ENCODE measurements around the gene WFDC12. TPM values are rescaled to one million over a fixed set of nuclear protein-coding genes. Genes with fewer than 3 reads are reported as not detected.
A peak's percentile ranks its signal among the peaks of the same experiment; 100 is the strongest.

WFDC12 gene
- total RNA-seq, 1 donor from 2014 or later: not detected

GRCh38 chr20:45095805-45096238 is 28.4 kb downstream of the WFDC12 start:
- ATAC-seq (peak; percentile 72), DNase-seq (no peak)
- intact Hi-C loops (cut with micrococcal nuclease): loop anchor here (2.0 to 5.0 kb wide), 2 partner anchors 54 to 87 kb away; no protein-coding TSS in a partner anchor

DNA sequence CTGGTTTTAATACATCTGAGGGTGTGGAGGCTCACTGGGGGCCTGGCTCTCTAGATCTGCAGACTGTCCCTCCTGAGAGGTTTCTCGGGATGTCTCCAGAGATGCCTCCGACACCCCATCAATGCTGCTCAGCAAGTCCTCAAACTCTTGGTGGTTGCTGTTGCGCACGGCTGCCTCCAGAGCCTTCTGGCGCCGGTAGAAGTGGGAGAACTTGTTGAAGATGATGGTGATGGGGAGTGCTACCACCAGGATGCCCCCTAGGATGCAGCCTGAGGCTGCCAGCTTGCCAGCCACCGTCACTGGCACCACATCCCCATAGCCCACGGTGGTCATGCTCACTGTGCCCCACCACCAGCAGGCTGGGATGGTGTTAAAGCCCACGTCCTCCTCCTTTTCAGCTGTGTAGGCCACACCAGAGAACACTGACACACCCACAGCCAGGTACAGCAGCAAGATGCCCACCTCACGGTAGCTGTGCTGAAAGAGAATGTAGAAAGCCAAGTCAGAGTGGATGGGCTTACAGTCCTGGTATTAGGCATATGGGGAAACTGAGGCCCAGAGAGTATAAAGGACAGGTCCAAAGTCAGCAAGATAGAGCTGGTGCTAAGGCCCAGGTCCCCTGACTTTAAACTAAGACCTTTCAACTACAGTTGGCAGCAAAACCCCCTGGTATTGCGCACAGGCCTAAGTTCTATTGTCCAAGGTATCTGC is 29.2 kb downstream of the WFDC12 start:
- intact Hi-C loops (cut with micrococcal nuclease): loop anchor here (2.0 to 5.0 kb wide), 2 partner anchors 53 to 86 kb away; no protein-coding TSS in a partner anchor
- DNase-seq: no peak
- ATAC-seq: no peak

- DNase-seq (no peak), ATAC-seq (no peak)
- intact Hi-C loops (cut with micrococcal nuclease): loop anchor here (2.0 kb wide), 1 partner anchor 85 kb away; no protein-coding TSS in a partner anchor
Measured at GRCh38 chr20:45094201-45094600, 30.1 kb downstream of the WFDC12 start.

DNA sequence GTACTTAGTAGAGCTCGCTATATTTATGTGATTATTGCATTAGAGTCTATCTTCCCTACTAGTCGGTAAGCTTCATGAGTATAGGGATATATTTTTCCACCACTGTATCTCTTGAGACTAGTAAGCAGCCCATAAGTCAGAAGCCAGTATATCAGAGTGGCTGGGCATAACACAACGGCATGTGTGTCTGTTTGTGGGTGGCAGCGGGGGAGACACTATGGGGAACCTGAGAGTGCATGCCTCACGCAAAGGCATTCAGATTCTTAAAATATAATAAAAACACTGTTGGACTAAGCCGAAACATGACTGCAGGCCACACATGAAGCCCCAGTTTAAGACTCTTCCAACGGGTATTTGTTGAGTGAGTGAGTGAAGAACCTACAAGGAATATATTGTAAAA is 31.4 kb downstream of the WFDC12 start:
- intact Hi-C loops (cut with micrococcal nuclease): no loop called here
- ATAC-seq: no peak
- DNase-seq: no peak

GRCh38 chr20:45091366-45091765 is 32.9 kb downstream of the WFDC12 start:
- DNase-seq: no peak

DNA sequence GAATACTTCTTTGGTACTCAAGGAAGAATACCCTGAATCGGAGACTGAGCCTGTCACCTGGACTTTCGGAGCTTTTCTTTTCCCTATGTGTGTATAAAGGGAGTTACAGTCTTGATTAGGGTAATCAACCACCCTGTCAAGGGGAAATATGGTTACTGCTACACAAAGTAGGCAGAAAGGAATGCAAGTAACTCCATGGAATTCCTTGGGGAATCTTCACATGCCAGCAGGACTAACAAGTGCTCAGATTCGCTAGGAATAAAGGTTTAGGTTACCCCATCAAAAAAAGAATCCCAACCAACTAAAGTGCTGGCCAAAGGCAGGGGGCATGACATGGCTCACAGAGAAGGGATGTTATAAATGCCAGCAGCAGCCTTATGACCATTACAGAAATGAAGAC is 33.8 kb downstream of the WFDC12 start:
- DNase-seq (no peak), ATAC-seq (no peak)
- intact Hi-C loops (cut with micrococcal nuclease): no loop called here

More at GRCh38 chr20:45091366-45091765, 32.9 kb downstream of the WFDC12 start:
- no peak for ATAC-seq
- intact Hi-C loops (cut with micrococcal nuclease): no loop called here

DNA sequence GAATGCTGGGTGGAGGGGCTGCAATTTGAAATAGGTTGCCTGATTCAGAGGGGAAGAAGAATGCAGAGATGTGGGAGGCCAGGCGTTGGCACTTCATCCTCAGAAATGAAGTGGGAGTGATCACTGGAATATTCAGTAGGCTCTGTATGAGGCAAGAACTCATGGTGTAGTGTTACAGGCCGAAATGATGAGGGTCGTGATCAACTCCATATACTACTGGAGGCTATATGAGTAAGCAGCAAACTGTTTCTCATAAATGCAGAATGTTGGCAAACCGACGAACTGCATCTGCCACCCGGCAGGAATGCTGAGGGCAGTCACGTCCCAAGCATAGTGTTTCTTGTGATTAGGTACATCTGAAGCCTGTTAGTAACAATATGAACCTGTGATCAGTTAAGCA is 36.0 kb downstream of the WFDC12 start:
- DNase-seq (no peak), ATAC-seq (no peak)
- intact Hi-C loops (cut with micrococcal nuclease): no loop called here

- ATAC-seq (no peak), DNase-seq (no peak)
- intact Hi-C loops (cut with micrococcal nuclease): no loop called here
Measured at GRCh38 chr20:45087814-45088213, 36.5 kb downstream of the WFDC12 start.

GRCh38 chr20:45087097-45087790 is 37.0 kb downstream of the WFDC12 start:
- DNase-seq (no peak), ATAC-seq (no peak)
- intact Hi-C loops (cut with micrococcal nuclease): no loop called here

- intact Hi-C loops (cut with micrococcal nuclease): no loop called here
- DNase-seq (no peak), ATAC-seq (no peak)
Measured at GRCh38 chr20:45085867-45086266, 38.4 kb downstream of the WFDC12 start.

DNA sequence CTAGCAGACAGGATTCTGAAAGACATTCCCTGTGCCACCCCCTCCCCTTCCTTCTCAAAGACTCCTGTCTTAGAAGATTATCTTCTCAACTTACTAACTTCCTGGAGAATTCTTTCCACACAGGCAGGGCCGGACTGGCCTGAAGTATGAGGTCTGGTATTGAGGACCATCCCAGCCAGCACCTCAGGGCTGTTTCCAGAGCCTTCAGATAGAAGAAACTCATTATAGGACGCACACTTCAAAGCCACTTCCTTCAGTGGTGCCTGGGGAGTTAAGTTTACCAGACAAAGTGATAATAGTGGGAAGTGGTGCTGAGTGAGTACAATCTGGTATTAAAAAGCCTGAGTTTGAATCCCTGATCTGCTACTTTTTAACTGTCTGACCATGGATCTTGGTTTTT is 39.0 kb downstream of the WFDC12 start:
- ATAC-seq: no peak
- no peak for DNase-seq
- intact Hi-C loops (cut with micrococcal nuclease): no loop called here

DNA sequence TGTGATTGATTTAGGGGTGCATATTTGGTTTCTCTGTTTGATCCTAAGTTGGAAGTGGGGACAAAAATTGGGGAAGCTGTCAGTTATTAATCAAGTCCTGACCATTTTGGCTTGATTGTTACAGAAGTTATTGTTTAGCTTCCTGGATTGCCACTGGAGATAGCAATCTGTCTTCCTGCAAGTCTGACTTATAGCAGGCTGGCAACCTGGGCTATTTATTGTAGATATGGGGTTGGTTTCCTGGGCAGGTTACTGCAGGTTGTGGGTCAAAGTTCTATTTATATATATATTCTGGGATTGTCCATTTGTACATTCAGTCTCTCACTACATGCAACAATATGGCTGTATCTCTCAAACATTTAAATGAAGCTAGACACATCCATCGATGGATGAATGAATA is 41.1 kb downstream of the WFDC12 start:
- DNase-seq (no peak), ATAC-seq (no peak)
- intact Hi-C loops (cut with micrococcal nuclease): no loop called here

DNA sequence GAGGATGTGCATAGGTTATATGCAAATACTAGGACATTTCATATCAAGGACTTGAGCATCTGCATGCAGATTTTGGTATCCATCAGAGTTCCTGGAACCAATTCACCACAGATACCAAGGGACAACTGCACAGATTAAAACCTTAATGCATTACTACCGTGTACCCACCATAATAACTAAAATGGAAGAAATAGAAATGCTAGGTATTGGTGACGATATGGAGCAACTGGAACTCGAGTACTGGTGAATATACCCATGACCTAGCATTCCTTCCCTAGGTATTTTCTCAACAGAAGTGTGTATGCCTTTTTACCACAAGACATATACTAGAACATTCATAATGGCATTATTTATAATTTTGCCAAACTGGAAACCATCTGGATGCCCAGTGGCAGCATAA is 41.8 kb downstream of the WFDC12 start:
- ATAC-seq: no peak
- DNase-seq: no peak
- intact Hi-C loops (cut with micrococcal nuclease): no loop called here

DNA sequence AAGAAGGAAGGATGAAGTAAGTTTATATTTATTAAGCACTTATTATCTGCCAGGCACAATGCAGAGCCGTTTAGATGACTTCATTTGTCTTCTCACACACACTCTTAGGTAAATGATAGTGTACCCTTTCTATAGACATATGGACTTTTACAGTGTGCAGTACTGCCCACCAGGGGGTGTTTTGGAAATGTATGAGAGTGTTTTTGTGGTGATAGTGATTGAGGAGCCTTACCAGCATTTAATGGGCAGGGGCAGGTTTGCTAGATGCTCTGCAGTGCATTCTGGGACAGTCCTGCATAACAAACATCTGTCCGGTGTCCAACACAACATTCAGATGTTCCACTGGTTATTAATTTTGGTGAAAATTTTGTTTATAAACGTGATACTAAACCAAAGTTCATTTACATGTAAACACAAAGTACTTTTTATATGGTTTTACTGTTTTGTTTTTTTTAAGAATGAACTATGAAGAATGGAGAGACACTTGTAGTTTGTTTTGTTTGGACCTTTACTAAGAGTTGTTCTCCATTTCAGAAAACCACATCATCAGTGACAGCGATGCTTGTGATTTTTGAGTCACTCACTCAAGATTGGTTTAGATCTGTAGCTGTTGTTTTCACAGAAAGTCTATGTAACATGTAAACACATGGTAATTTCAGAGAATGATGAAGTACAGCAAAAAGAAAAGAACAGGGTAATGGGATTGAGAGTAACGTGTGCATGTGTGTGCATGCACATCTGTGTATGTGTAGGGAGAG is 43.2 kb downstream of the WFDC12 start:
- intact Hi-C loops (cut with micrococcal nuclease): no loop called here
- ATAC-seq: no peak

DNA sequence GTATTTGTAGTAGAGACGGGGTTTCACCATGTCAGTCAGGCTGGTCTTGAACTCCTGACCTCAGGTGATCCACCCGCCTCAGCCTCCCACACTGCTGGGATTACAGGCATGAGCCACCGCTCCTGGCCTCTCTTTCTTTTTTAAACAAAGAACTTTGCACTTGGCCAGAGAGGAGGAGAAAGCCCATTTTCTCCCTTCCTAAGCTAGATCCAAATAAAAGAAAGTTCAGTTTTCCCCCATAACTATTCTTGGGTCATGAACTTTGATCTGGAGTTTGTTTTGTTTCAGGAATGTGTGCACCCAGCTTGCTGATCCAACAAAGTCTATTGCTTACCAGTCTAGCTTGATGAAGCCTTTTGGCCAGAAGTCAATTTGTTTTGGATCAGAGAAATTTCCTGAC is 46.7 kb downstream of the WFDC12 start:
- intact Hi-C loops (cut with micrococcal nuclease): no loop called here
- ATAC-seq: no peak

More for the DNA sequence above, 43.2 kb downstream of the WFDC12 start:
- no peak for DNase-seq

More for the DNA sequence above, 46.7 kb downstream of the WFDC12 start:
- no peak for DNase-seq

Other genes with a start within 250 kb of the WFDC12 start
- 108 TPM for gene YWHAB, start 238.8 kb downstream of the WFDC12 start, total RNA-seq
- gene PABPC1L, start 214.4 kb downstream of the WFDC12 start, total RNA-seq: 2.7 TPM
- gene TOMM34, start 164.1 kb downstream of the WFDC12 start, total RNA-seq: 9.6 TPM
- 9.3 TPM for gene STK4, start 158.0 kb downstream of the WFDC12 start, total RNA-seq
- gene KCNS1, start 23.3 kb downstream of the WFDC12 start, total RNA-seq: not detected
- gene WFDC5, start 9.3 kb downstream of the WFDC12 start, total RNA-seq: not detected
- gene PI3, start 50.4 kb upstream of the WFDC12 start, total RNA-seq: 1.5 TPM
- not detected for gene SEMG1, start 82.6 kb upstream of the WFDC12 start, total RNA-seq
- not detected for gene SEMG2, start 96.9 kb upstream of the WFDC12 start, total RNA-seq
- gene SLPI, start 130.1 kb upstream of the WFDC12 start, total RNA-seq: 21.9 TPM
- not detected for gene RBPJL, start 182.4 kb upstream of the WFDC12 start, total RNA-seq
- gene MATN4, start 183.8 kb upstream of the WFDC12 start, total RNA-seq: not detected
- 76.9 TPM for gene SDC4, start 224.0 kb upstream of the WFDC12 start, total RNA-seq
- 22.6 TPM for gene SYS1, start 238.7 kb upstream of the WFDC12 start, total RNA-seq